Endothelial cell (in vitro differentiated cells): ENCODE results near the gene CHMP4B. TPM values are rescaled to one million over a fixed set of nuclear protein-coding genes. Genes with fewer than 3 reads are reported as not detected.

Experiments
- DNase-seq: peaks from one replicate; pipeline ENCODE4 v3.0.0; 2021; ENCODE audit warnings: low spot score
- H3K27ac Mint-ChIP-seq: one replicate; pipeline ENCODE4 v1.8.0; 2021; ENCODE audit warnings: mixed read lengths, inconsistent platforms; ENCODE audit not compliant: unreplicated experiment
- H3K27me3 Mint-ChIP-seq: one replicate; pipeline ENCODE4 v1.8.0; 2021; ENCODE audit warnings: mild to moderate bottlenecking, moderate library complexity, mixed read lengths, inconsistent platforms; ENCODE audit not compliant: unreplicated experiment
- H3K36me3 Mint-ChIP-seq: one replicate; pipeline ENCODE4 v1.8.0; 2021; ENCODE audit warnings: mild to moderate bottlenecking, low read depth, mixed read lengths, inconsistent platforms; ENCODE audit not compliant: unreplicated experiment
- H3K4me1 Mint-ChIP-seq: one replicate; pipeline ENCODE4 v1.8.0; 2021; ENCODE audit warnings: mild to moderate bottlenecking, mixed read lengths, inconsistent platforms; ENCODE audit not compliant: unreplicated experiment
- H3K4me3 Mint-ChIP-seq: one replicate; pipeline ENCODE4 v1.8.0; 2021; ENCODE audit warnings: mild to moderate bottlenecking, mixed read lengths, inconsistent platforms; ENCODE audit not compliant: unreplicated experiment
- H3K9me3 Mint-ChIP-seq: one replicate; pipeline ENCODE4 v1.8.0; 2021; ENCODE audit warnings: mixed read lengths, inconsistent platforms; ENCODE audit not compliant: unreplicated experiment
- CTCF ChIP-seq: fragments of 200-600 bp; sonication (generic); IDR thresholded peaks from one replicate; pipeline ENCODE4 v1.5.0; 2021; ENCODE audit warnings: antibody characterized with exemption; ENCODE audit not compliant: unreplicated experiment
- total RNA-seq: library from RNA; stranded (reverse); fragmentation: NEBNext Ultra II Directional; extraction: Animal tissue kit (Norgen Biotek cat#: 25700); gene quantifications from one replicate; pipeline ENCODE4 v1.2.1, GENCODE V29; 2021; ENCODE audit not compliant: unreplicated experiment

CHMP4B gene
- total RNA-seq, 1 donor from 2014 or later, result 117 TPM

GRCh38 chr20:33767777-33768138 lies 43.4 kb upstream of the CHMP4B start:
- H3K36me3 Mint-ChIP-seq, result peaks cover 10% of the 10 kb centered on the region
- no peaks in the 10 kb centered on the region for H3K4me1 Mint-ChIP-seq
- peaks cover 1% of the 10 kb centered on the region for H3K27me3 Mint-ChIP-seq
- no peak overlapping the region for H3K4me3 Mint-ChIP-seq
- H3K27ac Mint-ChIP-seq, result no peak overlapping the region
- TF ChIP-seq CTCF, result no peak
- no peak for DNase-seq
- H3K9me3 Mint-ChIP-seq, result no peaks in the 10 kb centered on the region

DNA sequence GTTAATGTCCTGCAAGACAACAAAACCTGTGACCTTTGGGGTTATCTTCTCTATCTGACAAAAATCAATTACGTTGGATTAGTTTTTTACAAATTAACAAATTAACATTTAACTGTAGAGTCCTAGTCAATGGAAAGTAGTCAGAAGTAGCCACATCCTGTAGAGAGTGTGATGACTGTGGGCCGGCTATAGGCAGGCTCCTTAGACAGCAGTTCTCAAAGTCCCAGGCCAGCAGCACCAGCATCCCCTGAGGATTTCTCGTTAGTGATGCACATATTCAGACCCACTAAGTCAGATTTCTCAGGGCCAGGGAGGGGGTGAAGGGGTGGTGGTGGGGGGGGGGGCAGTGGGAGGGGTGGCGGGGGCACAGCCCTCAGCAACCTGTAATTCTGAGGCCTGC lies 42.1 kb upstream of the CHMP4B start:
- no peak for TF ChIP-seq CTCF
- Mint-ChIP-seq H3K4me1 (no peaks in the 10 kb centered on the region), H3K27me3 (peaks cover 1% of the 10 kb centered on the region), H3K36me3 (peaks cover 13% of the 10 kb centered on the region), H3K27ac (no peak overlapping the region), H3K4me3 (no peak overlapping the region), H3K9me3 (no peaks in the 10 kb centered on the region)
- no peak for DNase-seq

GRCh38 chr20:33770005-33770404 lies 41.1 kb upstream of the CHMP4B start:
- Mint-ChIP-seq H3K27ac (no peak overlapping the region), H3K4me1 (no peaks in the 10 kb centered on the region), H3K36me3 (peaks cover 13% of the 10 kb centered on the region), H3K9me3 (no peaks in the 10 kb centered on the region), H3K4me3 (no peak overlapping the region), H3K27me3 (peaks cover 1% of the 10 kb centered on the region)
- no peak for DNase-seq
- TF ChIP-seq CTCF, result no peak

- no peak for TF ChIP-seq CTCF
- Mint-ChIP-seq H3K4me1 (no peaks in the 10 kb centered on the region), H3K27me3 (peaks cover 1% of the 10 kb centered on the region), H3K36me3 (peaks cover 7% of the 10 kb centered on the region), H3K27ac (no peak overlapping the region), H3K9me3 (no peaks in the 10 kb centered on the region), H3K4me3 (no peak overlapping the region)
- no peak for DNase-seq
Observed at GRCh38 chr20:33771938-33772337, 39.2 kb upstream of the CHMP4B start.

GRCh38 chr20:33772439-33772838 lies 38.7 kb upstream of the CHMP4B start:
- no peak for TF ChIP-seq CTCF
- Mint-ChIP-seq H3K27me3 (peaks cover 1% of the 10 kb centered on the region), H3K27ac (no peak overlapping the region), H3K4me3 (no peak overlapping the region), H3K36me3 (peaks cover 7% of the 10 kb centered on the region), H3K4me1 (no peaks in the 10 kb centered on the region), H3K9me3 (no peaks in the 10 kb centered on the region)
- no peak for DNase-seq
